ENCODE data around the gene FBXO38.

The FBXO38 gene

DNA sequence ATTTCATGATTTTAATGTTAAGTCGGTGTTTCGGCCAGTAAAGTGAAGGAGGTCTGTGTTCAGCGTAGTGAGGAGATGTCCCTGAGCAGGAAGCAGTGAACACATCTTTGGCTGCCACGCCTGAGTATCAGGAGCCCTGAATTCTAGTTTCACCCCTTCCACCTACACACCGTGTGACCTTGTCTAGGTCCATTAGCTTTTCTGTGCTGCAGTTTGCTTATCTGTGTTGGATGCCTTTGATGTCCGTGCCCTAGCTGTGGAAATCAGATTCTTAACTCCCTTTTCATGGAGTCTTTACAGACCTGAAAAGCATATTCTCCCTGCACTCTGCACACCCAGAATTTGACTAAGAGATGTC lies 601 bp downstream of the FBXO38 start:
- peak; percentile 5 for DNase-seq

GRCh38 chr5:148385094-148385493 lies 1.3 kb downstream of the FBXO38 start:
- no peak for DNase-seq

- peak; percentile 2 for DNase-seq
Observed at GRCh38 chr5:148386041-148386440, 2.3 kb downstream of the FBXO38 start.

- DNase-seq: peak; percentile 81
Observed at GRCh38 chr5:148387325-148387724, 3.6 kb downstream of the FBXO38 start.

DNA sequence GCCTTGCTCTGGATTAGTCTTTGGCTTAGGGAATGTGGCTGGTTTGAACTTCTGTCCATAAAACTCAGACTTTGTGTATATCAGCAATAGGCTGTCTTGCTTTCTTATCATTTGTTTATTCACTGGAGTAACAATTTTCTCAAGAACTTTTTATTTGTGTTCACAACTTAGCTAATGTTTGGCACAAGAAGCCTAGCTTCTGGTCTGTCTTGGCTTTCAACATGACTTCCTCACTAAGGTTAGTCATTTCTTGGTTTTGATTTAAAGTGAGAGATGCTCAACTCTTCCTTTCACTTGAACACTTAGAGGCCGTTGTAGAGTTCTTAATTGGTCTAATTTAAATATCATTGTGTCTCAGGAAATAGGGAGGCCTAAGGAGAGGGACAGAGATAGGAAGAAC lies 4.9 kb downstream of the FBXO38 start:
- DNase-seq: no peak

GRCh38 chr5:148390914-148391313 lies 7.2 kb downstream of the FBXO38 start:
- DNase-seq: no peak

DNA sequence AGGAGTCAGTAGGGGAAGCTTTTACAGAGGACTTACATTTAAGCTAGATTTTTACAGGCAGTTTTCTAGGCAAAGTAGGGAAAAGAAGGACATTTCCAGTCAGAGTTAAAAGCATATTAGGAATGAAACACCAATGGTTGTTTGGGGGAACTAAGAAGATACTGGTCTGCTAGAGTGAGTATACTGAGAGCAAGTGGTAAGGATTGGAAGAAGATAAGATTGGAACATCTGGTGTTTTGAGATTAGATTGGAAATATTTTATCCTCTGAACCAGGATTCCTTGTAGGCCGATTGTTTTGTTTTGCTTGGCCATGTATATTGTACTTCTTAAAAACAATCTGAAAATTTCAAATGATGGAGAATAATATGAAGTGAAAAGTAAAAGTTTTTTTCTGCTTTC lies 7.7 kb downstream of the FBXO38 start:
- DNase-seq: no peak

DNA sequence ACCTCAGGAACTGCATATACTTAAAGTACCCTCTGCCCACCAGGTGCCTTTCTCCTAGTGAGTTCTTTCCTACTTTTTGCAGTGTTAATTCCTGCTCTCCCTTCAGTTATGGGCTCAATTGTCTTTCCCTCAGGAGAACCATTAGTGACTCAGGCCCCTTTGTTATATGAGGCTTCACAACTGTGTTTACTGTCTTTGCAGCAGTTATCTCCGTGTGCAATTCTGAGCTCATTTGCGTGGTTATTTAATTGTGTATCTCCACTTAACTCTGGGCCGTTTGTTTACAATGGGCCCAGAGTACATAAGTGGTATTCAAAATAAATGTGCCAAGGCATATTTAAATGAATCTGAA lies 9.6 kb downstream of the FBXO38 start:
- no peak for DNase-seq

GRCh38 chr5:148394587-148395019 lies 10.8 kb downstream of the FBXO38 start:
- DNase-seq: no peak

DNA sequence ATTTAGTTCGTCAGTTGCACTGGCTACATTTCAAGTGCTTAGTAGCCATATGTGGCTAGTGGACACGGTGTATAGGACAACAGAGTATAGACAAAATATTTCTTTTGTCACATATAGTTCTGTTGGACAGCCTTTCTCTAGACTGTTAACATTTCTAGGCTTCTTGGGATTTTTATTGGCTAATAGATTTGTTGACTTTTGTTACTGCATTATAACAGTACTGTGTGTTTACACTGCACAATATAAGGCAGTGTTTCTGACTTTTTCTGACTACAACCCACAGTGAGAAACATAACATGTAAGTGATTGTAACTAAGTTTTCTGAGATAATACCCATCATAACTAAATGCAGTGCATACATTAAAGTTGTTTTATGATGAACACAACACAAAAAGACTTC lies 11.3 kb downstream of the FBXO38 start:
- no peak for DNase-seq

GRCh38 chr5:148397968-148398595 lies 14.3 kb downstream of the FBXO38 start:
- DNase-seq: no peak

GRCh38 chr5:148398698-148399121 lies 15.0 kb downstream of the FBXO38 start:
- DNase-seq: no peak

DNA sequence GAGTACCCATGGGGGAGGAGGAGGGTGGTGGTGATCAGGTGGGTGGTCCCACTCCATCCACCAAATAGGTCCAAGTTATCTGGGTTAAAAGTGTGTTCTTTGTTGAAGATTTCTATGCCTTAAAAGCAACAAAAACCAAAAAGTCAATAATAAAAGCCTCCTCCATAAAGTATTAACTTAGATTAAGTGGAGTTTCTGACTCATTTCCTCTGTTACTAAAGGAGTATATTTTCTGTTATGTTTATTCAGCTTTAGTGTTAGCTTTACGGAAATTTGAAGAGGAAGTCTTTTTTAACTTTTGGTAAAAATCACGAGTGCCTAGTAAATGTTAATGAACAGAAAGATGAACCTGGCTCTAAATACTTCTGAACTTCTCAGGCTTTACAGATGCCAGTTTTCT lies 17.8 kb downstream of the FBXO38 start:
- DNase-seq: peak; percentile 3

- no peak for DNase-seq
Observed at GRCh38 chr5:148403344-148403743, 19.6 kb downstream of the FBXO38 start.

DNA sequence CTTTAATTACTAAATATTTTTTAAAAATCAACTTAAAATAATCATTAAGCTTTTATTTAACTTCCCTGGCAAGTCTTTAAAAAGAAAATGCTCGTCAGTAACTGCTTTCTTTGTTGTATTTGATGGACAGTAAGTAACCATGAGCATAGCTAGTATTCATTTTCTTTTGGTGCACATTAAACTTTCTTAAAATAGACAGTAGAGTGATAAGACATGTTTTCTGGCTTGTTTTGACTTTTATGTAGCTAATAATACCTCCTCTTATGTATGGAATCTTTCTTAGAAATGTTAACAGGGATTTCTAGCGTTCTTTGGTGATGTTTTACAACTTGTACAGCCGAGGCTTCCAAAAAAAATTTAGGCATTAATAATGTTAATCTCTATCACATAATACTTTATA lies 22.6 kb downstream of the FBXO38 start:
- no peak for DNase-seq

DNA sequence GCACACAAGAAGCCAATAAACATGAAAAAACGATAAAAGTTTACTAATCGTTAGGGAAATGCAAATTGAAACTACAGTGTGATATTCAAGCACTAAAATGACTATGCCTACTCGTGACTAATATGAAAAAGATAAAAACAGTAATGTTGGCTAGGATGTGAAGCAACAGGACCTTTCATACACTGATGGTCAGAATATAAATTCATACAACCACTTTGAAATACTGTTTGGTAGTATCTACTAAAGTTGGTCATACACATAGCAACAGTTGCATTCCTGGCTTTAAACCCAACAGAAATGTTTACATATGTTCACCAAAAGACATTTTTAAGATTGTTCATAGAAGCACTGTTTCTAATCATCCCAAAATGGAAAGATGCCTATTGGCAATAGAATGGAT lies 24.3 kb downstream of the FBXO38 start:
- no peak for DNase-seq

DNA sequence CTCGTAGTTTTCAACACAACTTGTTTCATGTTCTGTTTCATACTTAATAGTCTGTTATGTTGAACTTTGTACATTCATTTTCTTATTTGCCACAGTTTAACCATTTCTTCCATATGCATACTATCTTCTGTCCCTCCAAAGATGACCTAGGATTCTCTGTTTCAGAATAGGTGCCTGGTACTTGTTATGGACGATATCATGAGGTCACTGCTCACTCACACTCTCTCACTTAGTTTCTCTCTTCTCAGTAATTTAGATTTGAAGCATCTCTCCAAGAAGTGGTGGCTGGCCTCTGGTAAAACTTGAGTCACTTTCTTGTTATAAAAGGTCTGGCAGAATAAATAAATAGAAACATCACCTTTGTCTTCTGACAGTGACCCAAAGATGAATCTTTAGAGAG lies 28.4 kb downstream of the FBXO38 start:
- no peak for DNase-seq

- no peak for DNase-seq
Observed at GRCh38 chr5:148414833-148415232, 31.1 kb downstream of the FBXO38 start.

DNA sequence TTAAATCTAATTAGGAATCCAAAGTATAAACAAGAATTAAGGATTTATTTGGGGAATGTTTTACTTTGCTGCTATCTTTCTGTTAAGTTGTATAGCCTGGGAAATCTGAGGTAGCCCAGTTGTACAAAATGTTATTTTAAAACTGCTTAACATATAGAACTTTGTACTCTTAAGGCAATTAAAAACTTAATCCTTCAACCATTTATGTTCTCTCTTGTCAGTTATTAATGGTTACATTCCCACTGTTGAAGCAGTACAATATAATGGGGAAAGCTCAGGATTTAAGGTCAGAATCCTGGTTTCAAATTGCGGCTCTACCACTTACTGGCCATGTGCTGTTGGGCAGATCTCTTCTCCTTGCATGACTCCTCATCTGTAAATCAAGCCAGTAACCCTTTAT lies 32.7 kb downstream of the FBXO38 start:
- DNase-seq: no peak

GRCh38 chr5:148416921-148417320 lies 33.2 kb downstream of the FBXO38 start:
- peak; percentile 22 for DNase-seq

DNA sequence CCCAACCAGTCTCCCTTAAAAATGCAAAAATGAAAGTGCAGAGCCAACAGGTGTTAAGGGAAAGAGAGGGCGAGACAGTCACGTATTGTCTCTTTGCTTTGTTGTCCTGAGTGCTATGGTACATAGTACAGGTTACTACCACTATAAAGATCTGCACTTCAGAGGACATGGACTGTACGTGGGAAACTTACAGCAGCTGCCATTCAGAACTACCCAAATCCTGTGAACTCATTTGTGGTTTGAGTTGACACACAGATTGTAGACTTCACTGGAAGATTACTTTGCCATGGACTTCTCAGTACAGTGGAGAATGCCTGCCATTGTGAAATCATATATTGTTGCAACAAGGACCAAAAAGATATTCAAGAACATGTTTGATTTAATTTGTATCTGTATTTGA lies 34.8 kb downstream of the FBXO38 start:
- no peak for DNase-seq

DNA sequence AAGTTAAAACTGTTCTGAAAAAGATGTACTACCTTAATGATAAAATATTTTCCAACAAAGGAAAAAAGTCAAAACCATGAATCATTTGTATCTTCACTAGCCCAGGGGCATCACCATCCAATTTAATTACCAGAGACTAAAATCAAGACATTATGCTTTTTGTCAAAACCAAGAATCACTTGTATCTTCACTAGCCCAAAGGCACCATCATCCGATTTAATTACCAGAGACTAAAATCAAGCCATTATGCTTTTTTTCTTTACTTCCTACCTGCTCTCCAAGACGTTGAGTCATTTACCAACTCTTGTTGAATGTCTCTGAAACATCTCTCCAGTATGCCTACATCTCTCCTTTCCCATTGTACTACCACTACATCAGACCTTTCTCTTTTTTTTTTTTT lies 37.9 kb downstream of the FBXO38 start:
- DNase-seq: no peak

DNA sequence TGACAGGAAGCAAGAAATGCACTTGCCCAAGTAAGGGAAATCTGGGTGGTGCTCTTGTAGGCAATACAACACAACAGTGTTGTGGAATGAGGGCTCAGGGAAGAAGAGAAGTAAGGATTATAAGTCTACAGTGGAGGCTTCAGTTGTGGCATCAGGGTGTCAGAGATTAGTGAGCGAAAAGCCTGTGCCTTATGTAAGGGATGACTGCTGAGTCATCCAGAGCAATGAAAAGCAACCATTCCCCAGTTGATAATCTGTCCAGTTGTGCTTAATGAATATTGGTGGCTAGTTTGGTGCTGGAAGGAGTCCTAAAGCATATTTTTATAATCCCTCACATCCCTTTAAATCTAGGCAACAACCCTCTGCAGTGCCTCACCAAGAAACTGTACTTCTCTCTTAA lies 42.0 kb downstream of the FBXO38 start:
- DNase-seq: peak; percentile 0

- DNase-seq: no peak
Observed at GRCh38 chr5:148426514-148426913, 42.8 kb downstream of the FBXO38 start.

GRCh38 chr5:148427370-148428042 lies 43.7 kb downstream of the FBXO38 start:
- no peak for DNase-seq

Measured in fibroblast of skin of right biceps (primary cell).